ENCODE data around the gene NDE1.

DNA sequence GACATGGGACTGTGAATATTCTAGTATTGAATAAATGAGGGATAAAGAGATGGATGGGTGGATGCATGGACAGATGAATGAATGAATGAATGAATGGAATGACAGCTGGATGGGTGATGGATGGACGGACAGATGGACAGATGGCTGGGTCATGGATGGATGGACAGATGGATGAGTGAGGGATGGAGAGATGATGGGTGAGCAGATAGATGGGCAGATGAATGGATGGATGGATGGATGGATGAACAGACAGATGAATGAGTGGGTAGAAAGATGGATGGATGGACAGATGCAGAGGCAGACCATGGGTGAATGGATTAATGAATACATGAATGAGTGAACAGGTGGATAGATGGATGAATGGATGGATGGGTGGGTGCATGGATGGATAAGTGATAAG is 110.1 kb downstream of the NDE1 start:
- TF ChIP-seq POLR2A (IDR thresholded peaks at IDR 0.05) (no peak), POLR2AphosphoS5 (IDR thresholded peaks at IDR 0.05; ENCODE audit: insufficient read depth in 1 of 2, low read depth in 1 of 2) (no peak)
- TF ChIP-seq, protein P1, sequence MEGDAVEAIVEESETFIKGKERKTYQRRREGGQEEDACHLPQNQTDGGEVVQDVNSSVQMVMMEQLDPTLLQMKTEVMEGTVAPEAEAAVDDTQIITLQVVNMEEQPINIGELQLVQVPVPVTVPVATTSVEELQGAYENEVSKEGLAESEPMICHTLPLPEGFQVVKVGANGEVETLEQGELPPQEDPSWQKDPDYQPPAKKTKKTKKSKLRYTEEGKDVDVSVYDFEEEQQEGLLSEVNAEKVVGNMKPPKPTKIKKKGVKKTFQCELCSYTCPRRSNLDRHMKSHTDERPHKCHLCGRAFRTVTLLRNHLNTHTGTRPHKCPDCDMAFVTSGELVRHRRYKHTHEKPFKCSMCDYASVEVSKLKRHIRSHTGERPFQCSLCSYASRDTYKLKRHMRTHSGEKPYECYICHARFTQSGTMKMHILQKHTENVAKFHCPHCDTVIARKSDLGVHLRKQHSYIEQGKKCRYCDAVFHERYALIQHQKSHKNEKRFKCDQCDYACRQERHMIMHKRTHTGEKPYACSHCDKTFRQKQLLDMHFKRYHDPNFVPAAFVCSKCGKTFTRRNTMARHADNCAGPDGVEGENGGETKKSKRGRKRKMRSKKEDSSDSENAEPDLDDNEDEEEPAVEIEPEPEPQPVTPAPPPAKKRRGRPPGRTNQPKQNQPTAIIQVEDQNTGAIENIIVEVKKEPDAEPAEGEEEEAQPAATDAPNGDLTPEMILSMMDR (IDR thresholded peaks at IDR 0.05) = no peak
